ENCODE results near the gene ITM2A. TPM values are rescaled to one million over a fixed set of nuclear protein-coding genes. Genes with fewer than 3 reads are reported as not detected.
A peak's percentile ranks its signal among the peaks of the same experiment; 100 is the strongest.

ITM2A gene
- polyA plus RNA-seq: 100 to 1,000 TPM; 284 to 408 (median 367) TPM

DNA sequence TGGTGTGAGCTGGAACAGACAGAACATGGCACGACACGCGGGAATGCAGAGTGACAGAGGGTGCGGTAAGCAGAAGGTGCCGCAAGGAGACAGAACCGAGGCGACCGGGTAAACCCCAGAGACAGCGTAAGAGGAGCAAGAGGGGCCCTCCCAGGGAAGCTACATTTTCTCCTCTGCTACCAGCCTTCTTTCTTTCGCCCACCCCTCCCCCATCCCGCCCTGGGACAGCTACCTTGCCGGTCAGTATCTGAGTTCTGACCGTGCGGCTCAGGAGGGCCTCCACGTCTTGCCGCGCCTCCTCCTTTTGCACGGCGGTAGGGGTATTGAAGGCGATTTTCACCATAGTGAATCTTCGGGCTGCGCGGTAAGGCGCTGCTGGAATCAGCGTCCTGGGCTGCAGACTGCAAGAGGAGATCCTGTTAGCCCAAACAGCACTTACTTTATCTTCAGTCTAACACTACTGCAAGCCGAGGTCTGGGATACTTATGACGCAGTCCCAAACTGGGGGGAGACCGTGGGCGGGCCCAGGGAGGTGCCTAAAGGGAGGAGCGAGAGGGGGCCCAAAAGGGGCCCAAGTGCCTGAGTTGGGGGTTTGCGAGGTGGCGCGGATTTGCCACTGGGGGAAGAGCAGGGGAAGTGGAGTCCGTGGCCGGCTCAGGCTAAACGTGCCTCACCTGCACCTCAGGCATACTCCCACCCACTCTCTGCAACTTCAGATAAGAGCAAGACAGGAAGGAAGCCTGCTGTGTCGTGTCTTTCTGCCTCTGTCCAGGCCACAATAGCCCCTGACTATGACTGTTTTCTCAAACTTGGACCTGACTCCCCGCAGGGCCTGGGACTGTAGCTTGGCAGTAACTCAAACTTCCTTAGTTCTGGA lies at the start of gene ITM2A:
TSS of gene ITM2A (minus strand) at position 462 of the 877 bp plus-strand sequence. CDS start at position 343, 119 bp downstream.
- Mint-ChIP-seq H3K4me3 (peak within 1 kb of the TSS; percentile 95 to 98 (median 97)), H3K27me3 (ENCODE audit: low read depth in 3 of 3) (peaks cover 9 to 12% (median 11%) of the 10 kb centered on the region in 3 donors), H3K9me3 (no peaks in the 10 kb centered on the region), H3K27ac (peak within 1 kb of the TSS; percentile 83 to 97 (median 92)), H3K36me3 (peaks cover 0 to 5% (median under 1%) of the 10 kb centered on the region in 3 donors), H3K4me1 (peaks cover 21 to 39% of the 10 kb centered on the region in 2 donors)
- DNase-seq: peak; percentile 48 to 56 (median 56)

DNA sequence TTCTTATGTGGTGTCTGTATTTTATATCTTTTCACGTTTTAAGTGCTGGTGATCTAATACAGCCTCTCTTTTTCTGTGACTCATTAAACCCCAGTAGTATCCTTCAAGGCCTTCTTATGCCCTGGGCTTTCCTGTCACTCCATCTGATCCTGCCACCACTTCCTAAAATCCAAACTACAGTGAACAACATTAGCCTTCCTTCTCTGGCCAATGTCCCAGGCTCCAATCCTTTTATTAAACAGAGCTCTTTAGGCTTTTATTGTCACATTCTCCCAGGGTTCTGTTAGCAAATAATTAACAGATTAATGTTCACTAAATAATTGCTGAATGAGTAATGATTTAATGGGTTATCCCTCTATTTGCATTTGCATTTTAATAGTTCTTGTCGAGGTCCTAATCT lies 47.9 kb upstream of the ITM2A start:
- H3K27ac Mint-ChIP-seq: no peak overlapping the region
- no peaks in the 10 kb centered on the region for H3K9me3 Mint-ChIP-seq
- peaks cover 5 to 12% of the 10 kb centered on the region in 2 donors for H3K4me1 Mint-ChIP-seq
- no peak overlapping the region for H3K4me3 Mint-ChIP-seq
- DNase-seq: no peak
- no peaks in the 10 kb centered on the region for H3K36me3 Mint-ChIP-seq
- peaks cover 0 to 2% (median 0%) of the 10 kb centered on the region in 3 donors for H3K27me3 Mint-ChIP-seq (ENCODE audit: low read depth in 3 of 3)

DNA sequence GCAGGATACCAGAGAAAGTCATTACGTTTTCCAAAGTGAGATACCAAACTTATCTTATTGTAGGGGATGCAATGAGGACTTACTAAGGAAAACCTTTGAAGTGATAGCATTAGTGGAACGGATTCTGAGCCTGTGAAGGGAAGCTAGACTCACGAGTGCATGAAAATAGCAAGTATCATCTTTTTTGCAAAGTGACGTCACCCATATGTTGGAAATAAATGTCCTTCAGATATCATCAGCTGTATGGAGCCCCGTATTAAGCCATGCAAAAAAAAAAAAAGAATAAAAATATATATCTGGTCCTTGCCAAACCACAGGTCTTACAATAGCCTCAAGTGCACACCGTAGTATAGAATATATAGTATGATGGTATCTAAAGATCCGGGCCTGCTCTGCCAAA lies 46.8 kb upstream of the ITM2A start:
- Mint-ChIP-seq H3K27me3 (ENCODE audit: low read depth in 3 of 3) (peaks cover 0 to 2% (median 0%) of the 10 kb centered on the region in 3 donors), H3K4me3 (no peak overlapping the region), H3K4me1 (peaks cover 15 to 23% of the 10 kb centered on the region in 2 donors), H3K36me3 (no peaks in the 10 kb centered on the region), H3K27ac (no peak overlapping the region), H3K9me3 (no peaks in the 10 kb centered on the region)
- no peak for DNase-seq

DNA sequence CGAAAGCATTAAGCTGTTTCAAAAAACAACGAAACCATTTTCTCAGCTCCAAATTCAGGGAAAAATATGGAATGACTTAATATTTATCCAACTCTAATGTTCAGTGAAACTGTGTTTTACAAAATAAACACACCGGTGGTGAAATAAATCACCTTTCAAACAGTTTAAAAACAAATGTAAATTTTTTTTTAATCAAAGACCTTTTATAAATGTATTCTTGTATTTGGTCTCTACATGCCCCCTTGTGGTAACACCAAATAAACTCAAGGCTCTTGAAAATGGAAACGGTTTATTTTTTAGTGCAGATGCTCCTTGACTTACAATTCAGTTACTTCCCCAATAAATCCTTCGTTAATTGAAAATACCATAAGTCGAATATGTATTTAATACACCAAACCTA lies 45.8 kb upstream of the ITM2A start:
- peaks cover 0 to 4% (median 1%) of the 10 kb centered on the region in 6 donors for H3K9me3 Mint-ChIP-seq
- H3K36me3 Mint-ChIP-seq: no peaks in the 10 kb centered on the region
- H3K27ac Mint-ChIP-seq: no peak overlapping the region
- H3K27me3 Mint-ChIP-seq (ENCODE audit: low read depth in 3 of 3): peaks cover 0 to 3% (median 0%) of the 10 kb centered on the region in 3 donors
- peak overlapping the region; percentile 30 to 59 (median 54) for H3K4me3 Mint-ChIP-seq
- peak; percentile 23 to 33 (median 32) for DNase-seq
- peaks cover 25 to 32% of the 10 kb centered on the region in 2 donors for H3K4me1 Mint-ChIP-seq

DNA sequence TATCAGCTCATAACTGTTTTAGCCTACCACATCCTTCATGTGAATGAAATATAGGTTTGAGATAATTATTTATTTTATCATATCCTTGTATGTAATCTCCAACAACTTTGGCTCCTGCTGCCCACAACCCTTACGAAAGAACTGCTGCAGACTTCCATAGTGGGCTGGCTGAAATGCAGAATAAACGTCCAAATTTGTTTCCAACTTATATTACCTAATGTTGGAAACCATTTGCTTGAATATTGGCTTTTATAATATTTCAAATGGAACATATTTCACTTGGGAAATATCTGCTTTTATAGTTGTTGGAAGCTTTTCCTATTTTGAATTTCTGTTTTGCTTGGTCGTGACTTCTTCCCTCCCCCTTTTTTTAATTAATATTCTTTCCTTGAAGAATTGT lies 45.0 kb upstream of the ITM2A start:
- H3K9me3 Mint-ChIP-seq: peaks cover 2 to 11% (median 7%) of the 10 kb centered on the region in 6 donors
- H3K27ac Mint-ChIP-seq: no peak overlapping the region
- no peak for DNase-seq
- H3K4me1 Mint-ChIP-seq: peaks cover 32 to 41% of the 10 kb centered on the region in 2 donors
- H3K4me3 Mint-ChIP-seq: no peak overlapping the region
- H3K36me3 Mint-ChIP-seq: peaks cover 0 to 6% (median 4%) of the 10 kb centered on the region in 3 donors
- peaks cover 0 to 2% (median 0%) of the 10 kb centered on the region in 3 donors for H3K27me3 Mint-ChIP-seq (ENCODE audit: low read depth in 3 of 3)

DNA sequence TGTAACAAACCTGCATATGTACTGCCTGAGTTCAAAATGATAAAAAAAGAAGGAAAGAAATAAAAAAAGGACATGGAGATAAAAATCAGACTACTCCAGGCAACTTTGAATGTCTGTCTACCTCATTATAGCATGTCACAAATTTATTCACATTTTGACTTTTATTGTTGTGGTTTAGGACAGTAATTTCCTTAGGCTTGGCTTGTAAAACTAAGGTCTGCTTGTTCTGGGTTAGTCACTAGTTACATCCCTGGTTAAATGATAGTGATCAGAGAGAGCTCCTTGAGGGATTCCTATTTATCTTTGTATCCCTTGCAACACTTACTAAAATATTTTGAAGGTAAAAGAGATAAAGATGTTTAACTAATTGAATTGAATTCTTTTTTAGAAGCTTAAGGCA lies 42.5 kb upstream of the ITM2A start:
- Mint-ChIP-seq H3K36me3 (peaks cover 0 to 10% (median 6%) of the 10 kb centered on the region in 3 donors), H3K4me3 (no peak overlapping the region), H3K4me1 (peaks cover 32 to 42% of the 10 kb centered on the region in 2 donors), H3K27ac (peak overlapping the region in 4 of 6 donors; percentile 60 to 86 (median 83)), H3K9me3 (peaks cover 2 to 22% (median 12%) of the 10 kb centered on the region in 6 donors), H3K27me3 (ENCODE audit: low read depth in 3 of 3) (peaks cover 2 to 4% (median 2%) of the 10 kb centered on the region in 3 donors)
- no peak for DNase-seq

DNA sequence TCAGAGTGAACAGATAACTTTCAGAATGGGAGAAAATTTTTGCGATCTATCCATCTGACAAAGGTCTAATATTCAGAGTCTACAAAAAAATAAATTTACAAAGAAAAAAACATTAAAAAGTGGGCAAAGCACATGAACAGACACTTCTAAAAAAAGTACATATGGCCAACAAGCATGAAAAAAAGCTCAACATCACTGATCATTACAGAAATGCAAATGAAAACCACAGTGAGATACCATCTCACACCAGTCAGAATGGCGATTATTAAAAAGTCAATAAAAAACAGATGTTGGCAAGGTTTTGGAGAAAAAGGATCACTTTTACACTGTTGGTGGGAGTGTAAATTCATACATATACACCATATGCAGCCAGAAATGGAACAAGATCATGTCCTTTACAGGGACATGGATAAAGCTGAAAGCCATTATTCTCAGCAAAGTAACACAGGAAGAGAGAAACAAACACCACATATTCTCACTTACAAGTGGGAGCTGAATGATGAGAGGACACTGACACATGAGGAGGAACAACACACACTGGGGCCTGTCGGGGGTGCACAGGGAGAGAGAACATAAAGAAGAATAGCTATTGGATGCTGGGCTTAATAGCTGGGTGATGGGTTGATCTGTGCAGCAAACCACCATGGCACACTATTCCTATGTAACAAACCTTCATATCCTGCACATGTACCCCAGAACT lies 41.6 kb upstream of the ITM2A start:
- Mint-ChIP-seq H3K4me3 (peak overlapping the region; percentile 42 to 75 (median 52)), H3K9me3 (peaks cover 2 to 22% (median 13%) of the 10 kb centered on the region in 6 donors), H3K36me3 (peaks cover 0 to 10% (median 6%) of the 10 kb centered on the region in 3 donors), H3K27me3 (ENCODE audit: low read depth in 3 of 3) (peaks cover 2 to 4% (median 2%) of the 10 kb centered on the region in 3 donors), H3K27ac (peak overlapping the region; percentile 60 to 86 (median 74)), H3K4me1 (peaks cover 32 to 42% of the 10 kb centered on the region in 2 donors)
- DNase-seq: peak; percentile 27 to 48 (median 47)

DNA sequence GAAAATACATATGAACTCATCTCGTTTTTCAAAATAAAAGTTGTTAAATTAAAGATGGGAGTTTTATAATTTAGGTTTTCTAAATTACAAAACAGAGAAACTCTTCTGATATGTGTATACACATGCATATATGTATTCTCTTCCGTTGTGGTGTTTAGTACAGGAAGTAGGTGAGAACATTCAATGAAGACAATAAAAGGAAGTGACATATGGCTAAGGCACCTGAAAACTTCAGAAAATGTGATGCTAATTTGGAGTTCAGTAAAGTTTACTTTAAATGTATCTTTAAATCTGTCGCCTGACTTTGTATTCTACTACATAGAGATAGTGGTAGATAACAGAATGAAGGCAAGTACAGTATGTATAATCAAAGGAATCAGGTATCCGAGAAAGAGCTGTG lies 33.5 kb upstream of the ITM2A start:
- H3K4me1 Mint-ChIP-seq: peaks cover 14 to 15% of the 10 kb centered on the region in 2 donors
- peaks cover 2 to 4% (median 3%) of the 10 kb centered on the region in 3 donors for H3K27me3 Mint-ChIP-seq (ENCODE audit: low read depth in 3 of 3)
- H3K4me3 Mint-ChIP-seq: peak overlapping the region in 4 of 5 donors; percentile 17 to 77 (median 46)
- H3K36me3 Mint-ChIP-seq: peaks cover 0 to 7% (median 0%) of the 10 kb centered on the region in 3 donors
- peak overlapping the region; percentile 11 to 85 (median 77) for H3K27ac Mint-ChIP-seq
- peaks cover 0 to 6% (median 2%) of the 10 kb centered on the region in 6 donors for H3K9me3 Mint-ChIP-seq
- DNase-seq: peak in 1 of 3 donors; percentile 9

DNA sequence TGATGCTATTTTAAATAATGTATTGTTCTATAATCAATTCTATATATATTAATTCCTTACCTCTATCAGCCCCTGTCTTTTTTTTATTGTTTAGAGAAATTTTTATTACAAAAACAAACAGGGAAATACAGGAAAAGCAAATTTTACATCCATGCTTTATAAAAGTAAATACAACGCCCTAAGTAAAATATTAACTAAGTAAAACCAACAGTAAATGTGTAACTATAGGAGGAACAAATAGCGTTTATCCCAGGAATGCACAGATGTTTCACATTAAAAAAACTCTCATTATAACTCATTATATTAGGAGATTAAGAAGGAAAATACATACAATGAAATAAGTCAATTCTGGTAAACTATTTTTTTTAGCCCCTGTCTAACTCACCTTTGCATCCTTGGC lies 8.2 kb upstream of the ITM2A start:
- peaks cover 0 to 2% (median 0%) of the 10 kb centered on the region in 6 donors for H3K9me3 Mint-ChIP-seq
- H3K4me3 Mint-ChIP-seq: no peak overlapping the region
- H3K4me1 Mint-ChIP-seq: peaks cover 13 to 16% of the 10 kb centered on the region in 2 donors
- DNase-seq: no peak
- peaks cover 4 to 18% (median 4%) of the 10 kb centered on the region in 3 donors for H3K36me3 Mint-ChIP-seq
- H3K27me3 Mint-ChIP-seq (ENCODE audit: low read depth in 3 of 3): peaks cover 0 to 3% (median 2%) of the 10 kb centered on the region in 3 donors
- H3K27ac Mint-ChIP-seq: no peak overlapping the region

DNA sequence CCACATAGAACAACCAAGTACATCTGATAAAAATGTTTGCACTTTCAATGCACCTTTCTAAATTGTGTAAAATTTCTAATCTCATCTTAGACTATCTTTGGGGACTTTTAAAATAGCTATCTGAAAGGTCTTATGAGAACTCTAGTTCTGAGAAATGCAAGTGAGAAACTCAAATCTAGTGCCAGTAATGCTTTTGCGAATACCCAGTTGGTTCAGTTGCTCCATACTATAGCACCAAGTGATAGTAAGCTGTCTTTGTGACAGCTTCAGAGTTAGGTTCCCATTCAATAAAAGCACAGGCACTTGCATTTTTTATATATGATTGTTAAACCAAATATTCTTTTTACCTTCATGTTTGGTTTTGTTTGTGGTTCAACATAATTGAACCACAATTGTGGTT lies 4.5 kb upstream of the ITM2A start:
- DNase-seq: no peak
- Mint-ChIP-seq H3K4me3 (no peak overlapping the region), H3K27me3 (ENCODE audit: low read depth in 3 of 3) (peaks cover 7 to 11% (median 9%) of the 10 kb centered on the region in 3 donors), H3K9me3 (no peaks in the 10 kb centered on the region), H3K4me1 (peaks cover 24 to 31% of the 10 kb centered on the region in 2 donors), H3K36me3 (peaks cover 1 to 5% (median 2%) of the 10 kb centered on the region in 3 donors), H3K27ac (no peak overlapping the region)

DNA sequence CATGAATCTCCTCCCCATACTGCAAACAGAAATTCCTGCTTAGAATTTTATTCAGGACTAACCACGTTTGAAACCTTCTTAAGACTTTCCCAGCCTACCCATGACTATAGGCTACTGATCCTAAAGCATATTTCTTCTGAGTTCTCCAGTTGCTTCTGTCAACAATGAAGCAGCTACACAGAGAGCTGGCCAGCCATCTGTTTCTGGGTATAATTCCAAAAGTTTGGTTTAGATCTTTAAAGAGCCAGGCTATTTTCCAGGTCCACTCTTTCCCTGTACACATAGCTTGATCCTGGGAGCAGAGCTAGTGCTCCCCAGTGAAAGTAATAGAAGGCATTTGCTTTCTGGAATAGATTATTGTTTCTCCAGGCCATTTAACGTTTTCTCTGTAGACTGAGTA lies 4.0 kb upstream of the ITM2A start:
- Mint-ChIP-seq H3K4me1 (peaks cover 24 to 36% of the 10 kb centered on the region in 2 donors), H3K27ac (no peak overlapping the region)

DNA sequence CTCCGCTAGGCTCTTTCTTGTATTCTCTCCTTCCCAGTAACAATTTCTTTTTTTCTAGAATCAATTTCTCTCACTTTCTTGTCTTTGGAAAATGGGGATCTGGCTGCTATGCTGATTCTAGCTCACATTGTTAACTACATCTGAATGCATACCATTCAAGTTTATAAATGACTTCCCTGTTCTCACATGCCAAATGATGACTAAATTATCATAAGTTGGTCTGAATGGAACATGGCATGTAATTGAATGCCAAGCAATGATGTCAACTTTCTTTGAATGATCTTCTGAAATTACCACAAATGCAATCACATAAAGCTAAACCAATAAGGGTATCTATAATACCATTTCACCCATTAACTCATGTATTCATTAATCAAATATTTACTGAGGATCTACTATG lies 2.7 kb upstream of the ITM2A start:
- no peak overlapping the region for H3K4me3 Mint-ChIP-seq

More for the DNA sequence above, 4.0 kb upstream of the ITM2A start:
- H3K27me3 Mint-ChIP-seq (ENCODE audit: low read depth in 3 of 3): peaks cover 9 to 13% (median 11%) of the 10 kb centered on the region in 3 donors
- DNase-seq: no peak
- peaks cover 0 to 4% (median 0%) of the 10 kb centered on the region in 3 donors for H3K36me3 Mint-ChIP-seq
- H3K9me3 Mint-ChIP-seq: no peaks in the 10 kb centered on the region
- H3K4me3 Mint-ChIP-seq: no peak overlapping the region

DNA sequence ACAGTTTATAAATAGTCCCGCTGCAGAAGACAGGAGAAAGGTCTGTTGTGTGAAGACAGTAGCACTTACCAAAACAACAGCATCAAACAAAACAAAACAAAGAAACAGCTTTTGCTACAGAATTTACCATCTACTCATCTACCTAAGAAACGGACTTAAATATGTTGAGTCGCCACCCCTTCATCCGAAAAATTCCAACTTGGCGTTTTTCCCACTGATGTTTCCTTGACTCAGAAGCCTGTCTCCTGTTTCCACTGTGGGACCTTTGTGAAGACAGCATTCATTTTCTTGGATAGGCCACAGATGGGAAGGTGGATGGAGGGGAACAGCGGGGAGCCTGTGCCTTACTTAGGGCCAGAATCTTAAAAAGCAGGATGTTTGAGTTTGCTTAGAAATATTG lies 1.3 kb upstream of the ITM2A start:
- Mint-ChIP-seq H3K36me3 (no peaks in the 10 kb centered on the region), H3K27me3 (ENCODE audit: low read depth in 3 of 3) (peaks cover 9 to 13% (median 10%) of the 10 kb centered on the region in 3 donors), H3K9me3 (no peaks in the 10 kb centered on the region), H3K27ac (peak overlapping the region; percentile 83 to 97 (median 92)), H3K4me1 (peaks cover 32 to 53% of the 10 kb centered on the region in 2 donors), H3K4me3 (peak overlapping the region in 4 of 5 donors; percentile 95 to 98 (median 96))
- DNase-seq: no peak

More for the DNA sequence above, 2.7 kb upstream of the ITM2A start:
- Mint-ChIP-seq H3K27me3 (ENCODE audit: low read depth in 3 of 3) (peaks cover 9 to 13% (median 11%) of the 10 kb centered on the region in 3 donors), H3K27ac (no peak overlapping the region), H3K4me1 (peaks cover 32 to 48% of the 10 kb centered on the region in 2 donors), H3K9me3 (no peaks in the 10 kb centered on the region), H3K36me3 (peaks cover 0 to 4% (median 0%) of the 10 kb centered on the region in 3 donors)
- DNase-seq: no peak
